GM11168 (cell line): ENCODE measurements around the gene SMIM11.
"Not testable (repeated sequence)": the region's sequence is repeated elsewhere in the genome, so short reads cannot be mapped to it uniquely, and the experiment has no call there.

Experiments used
- in situ Hi-C: fragments of 300-500 bp; cut with MboI; formaldehyde crosslinking; loops from one replicate; pipeline ENCODE4 v1.12.0; 2022; ENCODE audit warnings: low sequenced_read_pairs; ENCODE audit not compliant: unreplicated experiment

Gene SMIM11

GRCh38 chr21:34374940-34375618, at the start of gene SMIM11:
Gene SMIM11 (plus strand): TSS chr21:34375507. CDS start chr21:34379505, 3,998 bp downstream.
- in situ Hi-C loops, result not testable (repeated sequence)

DNA sequence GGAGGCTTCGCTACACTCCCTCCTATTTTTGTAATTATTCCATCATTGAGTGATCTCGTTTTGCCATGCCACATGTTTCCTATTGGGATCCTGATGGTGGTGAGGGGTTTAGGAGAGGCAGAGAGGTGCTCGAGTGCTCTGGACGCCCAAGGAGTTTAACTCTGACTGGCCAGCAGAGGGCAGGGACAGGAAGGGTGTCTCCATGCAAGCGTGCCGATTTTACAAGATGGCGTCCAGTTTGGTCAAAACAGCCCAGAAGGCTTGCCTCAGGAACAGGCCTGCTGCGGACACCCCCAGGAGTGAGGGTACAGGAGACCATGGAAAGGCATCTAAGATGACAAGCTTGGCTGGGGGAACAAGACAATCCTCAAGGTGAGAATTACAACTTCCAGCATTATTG, 45.3 kb upstream of the SMIM11 start:
- in situ Hi-C loops, result no loop called here

DNA sequence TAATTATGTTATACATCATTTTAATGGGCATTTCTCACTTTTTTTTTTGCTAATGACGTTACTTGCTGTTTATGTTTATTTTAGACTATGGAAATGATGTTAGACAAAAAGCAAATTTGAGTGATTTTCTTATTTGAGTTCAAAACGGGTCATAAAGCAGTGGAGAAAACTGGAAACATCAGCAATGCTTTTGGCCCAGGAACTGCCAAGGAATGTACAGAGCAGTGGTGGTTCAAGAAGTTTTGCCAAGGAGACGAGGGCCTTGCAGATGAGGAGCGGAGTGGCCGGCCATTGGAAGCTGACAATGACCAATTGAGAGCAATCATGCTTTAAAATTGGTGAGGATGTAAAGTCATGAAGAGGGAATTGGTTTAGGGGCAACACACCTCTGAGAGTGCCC, 43.6 kb upstream of the SMIM11 start:
- in situ Hi-C loops, result no loop called here

DNA sequence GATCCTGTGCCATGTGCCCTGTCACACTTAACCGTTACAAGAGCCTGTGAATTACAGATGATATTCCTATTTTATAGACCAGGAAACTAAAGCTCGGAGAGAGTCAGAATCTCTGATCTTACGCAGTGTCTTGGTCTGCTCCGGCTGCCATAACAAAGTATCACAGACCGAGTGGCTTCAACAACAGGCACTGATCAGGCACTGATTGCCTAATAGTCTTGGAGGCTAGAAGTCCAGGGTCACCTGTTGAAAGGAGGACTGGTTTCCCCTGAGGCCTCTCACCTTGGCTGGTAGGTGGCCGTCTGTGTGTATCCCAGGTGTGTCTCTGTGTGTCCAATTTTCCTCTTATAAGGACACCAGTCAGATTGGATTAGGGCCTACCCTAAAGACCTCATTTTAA, 43.0 kb upstream of the SMIM11 start:
- in situ Hi-C loops, result no loop called here

GRCh38 chr21:34333121-34333739, 42.1 kb upstream of the SMIM11 start:
- in situ Hi-C loops, result no loop called here

DNA sequence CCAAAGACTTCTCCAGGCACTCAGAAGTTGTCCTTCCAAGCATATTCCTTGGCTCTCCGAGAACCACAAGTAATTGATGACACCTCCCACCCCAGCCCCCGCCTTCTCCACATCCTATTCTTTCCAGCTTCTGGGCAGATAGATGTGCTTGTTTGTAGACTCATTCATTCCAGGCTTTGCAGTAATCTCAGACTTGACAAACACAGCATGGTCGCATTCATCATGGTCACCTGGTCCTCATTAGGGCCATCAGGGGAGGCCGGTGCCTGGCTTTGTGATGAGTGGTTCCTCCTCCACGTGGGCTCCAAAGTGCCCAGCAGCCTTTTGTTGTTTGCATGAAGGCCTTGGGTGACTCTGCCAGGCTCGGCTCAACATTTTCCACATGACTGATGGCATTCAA, 40.0 kb upstream of the SMIM11 start:
- in situ Hi-C loops, result no loop called here

DNA sequence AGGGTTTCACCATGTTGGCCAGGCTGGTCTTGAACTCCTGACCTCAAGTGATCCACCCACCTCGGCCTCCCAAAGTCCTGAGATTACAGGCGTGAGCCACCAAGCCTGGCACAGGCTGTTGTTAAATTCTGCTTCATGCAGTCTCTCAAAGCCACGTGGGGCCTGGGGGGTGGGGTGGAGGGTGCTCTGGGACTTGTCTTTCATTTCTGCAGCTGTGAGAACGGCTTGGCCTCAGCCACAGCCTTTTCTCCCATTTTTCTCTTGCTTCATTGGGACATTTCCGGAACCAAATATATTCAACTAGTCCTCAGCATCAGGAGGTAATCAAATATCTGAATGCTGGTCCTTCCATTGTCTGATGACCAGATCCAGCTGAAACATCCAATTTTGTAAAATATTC, 39.1 kb upstream of the SMIM11 start:
- in situ Hi-C loops, result no loop called here

- in situ Hi-C loops, result no loop called here
Measured at GRCh38 chr21:34336756-34337391, 38.4 kb upstream of the SMIM11 start.

GRCh38 chr21:34337741-34338140, 37.6 kb upstream of the SMIM11 start:
- in situ Hi-C loops, result no loop called here

- in situ Hi-C loops, result no loop called here
Measured at GRCh38 chr21:34338226-34338625, 37.1 kb upstream of the SMIM11 start.

GRCh38 chr21:34340061-34340460, 35.2 kb upstream of the SMIM11 start:
- in situ Hi-C loops, result loop anchor here (10.0 kb wide), 1 partner anchor 415 kb away; no protein-coding TSS in a partner anchor

DNA sequence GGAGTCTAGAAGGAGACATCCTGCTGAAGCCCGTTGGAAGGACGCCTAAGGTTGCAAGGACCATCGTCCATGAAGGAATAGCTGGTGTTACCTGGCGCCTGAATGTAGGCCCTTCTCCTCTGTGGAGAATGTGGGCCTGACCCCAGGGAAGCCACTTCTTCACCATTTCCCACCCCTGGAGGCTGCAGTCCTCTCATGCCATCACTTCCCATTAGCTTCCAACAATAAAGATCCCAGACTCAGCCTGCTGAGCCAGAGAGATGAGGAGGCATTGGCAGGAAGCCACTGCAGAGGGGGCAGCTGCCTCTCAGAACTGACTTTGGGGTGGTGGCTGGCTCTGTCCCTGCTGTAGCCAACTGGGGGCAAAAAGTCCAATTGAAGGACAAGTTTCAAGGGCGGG, 32.8 kb upstream of the SMIM11 start:
- in situ Hi-C loops, result loop anchor here (10.0 kb wide), 1 partner anchor 418 kb away; no protein-coding TSS in a partner anchor

- in situ Hi-C loops, result loop anchor here (10.0 kb wide), 1 partner anchor 419 kb away; no protein-coding TSS in a partner anchor
Measured at GRCh38 chr21:34343347-34343746, 32.0 kb upstream of the SMIM11 start.

DNA sequence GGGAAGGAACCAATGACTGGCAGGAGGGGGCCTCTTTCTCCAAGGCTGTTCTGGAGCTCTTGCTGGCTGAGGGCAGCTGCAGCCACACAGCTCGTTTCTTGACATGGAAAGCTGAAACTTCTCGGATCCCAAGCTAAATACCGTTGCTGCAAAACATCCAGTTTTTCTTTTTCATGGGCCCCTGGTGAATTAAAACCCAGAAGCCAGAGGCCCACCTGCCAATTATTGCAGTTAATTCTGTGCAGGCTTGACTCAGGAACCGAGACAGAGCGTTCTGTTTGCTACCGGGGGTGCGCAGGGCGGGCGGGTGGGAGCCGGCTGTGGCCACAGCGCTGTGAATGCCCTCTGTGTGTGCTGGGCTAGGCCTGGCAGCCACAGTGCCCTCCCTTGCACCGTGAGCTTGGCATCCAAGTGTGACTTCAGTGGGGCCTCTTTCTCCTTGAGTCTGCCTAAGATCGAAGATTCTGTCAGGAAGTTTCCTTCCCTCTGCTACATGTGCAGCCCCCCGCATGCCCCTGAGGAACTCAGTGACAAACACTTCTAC, 31.4 kb upstream of the SMIM11 start:
- in situ Hi-C loops, result loop anchor here (10.0 kb wide), 1 partner anchor 419 kb away; no protein-coding TSS in a partner anchor

- in situ Hi-C loops, result loop anchor here (10.0 kb wide), 1 partner anchor 420 kb away; no protein-coding TSS in a partner anchor
Measured at GRCh38 chr21:34344584-34344983, 30.7 kb upstream of the SMIM11 start.

DNA sequence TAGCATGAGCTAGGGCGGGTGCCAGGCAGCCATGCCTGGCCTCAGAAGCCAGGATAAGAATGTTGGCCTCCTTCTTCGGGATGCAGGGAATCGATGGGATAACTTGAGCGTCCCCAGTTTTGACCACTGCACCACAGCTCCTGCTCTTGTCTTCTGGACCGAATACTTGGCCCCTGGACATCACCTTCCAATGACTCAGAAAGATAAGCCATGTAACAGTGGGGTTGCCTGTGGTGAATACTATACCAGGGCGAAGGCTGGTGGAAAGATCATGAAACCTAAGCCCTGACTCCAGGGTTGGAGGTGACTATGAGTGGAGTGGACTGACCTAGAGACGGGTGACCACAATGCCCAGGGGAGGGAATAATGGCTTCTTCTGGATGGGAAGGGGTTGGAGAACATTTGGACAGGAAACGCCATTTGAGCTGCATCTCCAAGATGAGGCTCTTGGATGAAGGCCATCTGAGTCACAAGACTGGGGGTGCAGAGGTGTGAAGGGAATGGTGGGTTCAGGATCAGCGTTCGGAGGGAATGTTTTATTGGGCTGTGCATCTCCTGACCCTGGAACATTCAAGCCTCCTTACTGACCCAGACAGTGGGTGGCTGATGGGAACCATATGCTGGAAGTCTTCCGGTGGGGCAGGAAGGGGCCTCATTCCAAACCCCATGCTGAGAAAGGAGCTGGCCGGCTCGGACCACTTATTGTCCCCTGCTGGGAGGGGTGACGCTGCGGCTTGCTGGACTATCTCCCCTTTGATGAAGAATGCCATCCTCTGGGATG, 30.0 kb upstream of the SMIM11 start:
- in situ Hi-C loops, result loop anchor here (10.0 kb wide), 1 partner anchor 420 kb away; no protein-coding TSS in a partner anchor

GRCh38 chr21:34345892-34346291, 29.4 kb upstream of the SMIM11 start:
- in situ Hi-C loops, result loop anchor here (10.0 kb wide), 1 partner anchor 421 kb away; no protein-coding TSS in a partner anchor

DNA sequence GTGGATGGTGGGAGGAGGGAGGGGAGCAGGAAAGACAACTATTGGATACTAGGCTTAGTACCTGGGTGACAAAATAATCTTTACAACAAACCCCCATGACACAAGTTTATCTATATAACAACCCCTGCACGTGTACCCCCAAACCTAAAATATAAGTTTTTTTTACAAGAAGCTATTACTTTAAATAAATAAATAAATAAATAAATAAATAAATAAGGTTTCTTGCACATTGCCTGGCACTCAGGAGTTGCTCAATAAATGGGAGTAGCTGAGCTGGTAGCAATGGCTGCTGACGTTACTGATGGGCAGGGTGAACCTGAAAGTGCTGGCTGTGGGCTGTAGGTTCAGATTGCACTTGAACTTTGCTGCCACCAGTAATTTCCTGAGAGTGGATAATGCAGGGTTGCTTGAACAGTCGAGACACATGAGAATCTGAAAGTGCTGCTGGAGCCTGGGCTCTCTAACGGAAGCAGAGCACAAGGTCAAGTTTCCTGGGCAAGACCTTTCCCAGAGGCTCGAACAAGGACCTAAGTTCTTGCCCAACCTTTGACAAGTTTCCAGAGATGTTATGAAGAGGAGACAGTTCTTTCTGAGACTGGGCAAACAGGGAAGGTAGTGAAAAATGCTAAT, 26.3 kb upstream of the SMIM11 start:
- in situ Hi-C loops, result loop anchor here (10.0 kb wide), 1 partner anchor 424 kb away; no protein-coding TSS in a partner anchor

DNA sequence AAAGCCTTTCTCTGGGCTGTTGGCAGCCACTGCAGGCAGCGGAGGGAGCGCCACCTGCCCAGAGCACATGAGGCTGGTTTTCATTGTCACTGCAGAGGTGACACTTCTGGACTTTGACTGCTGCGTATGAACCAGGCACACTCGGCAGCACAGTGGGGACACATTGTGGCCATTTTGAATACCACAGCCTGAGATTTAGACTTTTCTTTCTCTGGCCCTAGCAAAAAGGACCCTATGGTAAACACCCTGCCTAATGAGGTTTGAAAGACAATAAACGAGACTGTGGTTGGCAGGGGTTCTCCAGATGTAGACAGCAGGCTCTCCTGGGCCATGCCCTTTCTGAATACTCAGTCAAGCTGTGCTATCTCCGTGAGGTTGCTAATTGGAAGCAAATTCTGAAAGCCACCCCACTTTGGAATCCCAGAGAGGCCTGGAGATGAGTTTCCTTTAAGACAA, 23.5 kb upstream of the SMIM11 start:
- in situ Hi-C loops, result no loop called here
